ENCODE results near the gene WDR73.

DNA sequence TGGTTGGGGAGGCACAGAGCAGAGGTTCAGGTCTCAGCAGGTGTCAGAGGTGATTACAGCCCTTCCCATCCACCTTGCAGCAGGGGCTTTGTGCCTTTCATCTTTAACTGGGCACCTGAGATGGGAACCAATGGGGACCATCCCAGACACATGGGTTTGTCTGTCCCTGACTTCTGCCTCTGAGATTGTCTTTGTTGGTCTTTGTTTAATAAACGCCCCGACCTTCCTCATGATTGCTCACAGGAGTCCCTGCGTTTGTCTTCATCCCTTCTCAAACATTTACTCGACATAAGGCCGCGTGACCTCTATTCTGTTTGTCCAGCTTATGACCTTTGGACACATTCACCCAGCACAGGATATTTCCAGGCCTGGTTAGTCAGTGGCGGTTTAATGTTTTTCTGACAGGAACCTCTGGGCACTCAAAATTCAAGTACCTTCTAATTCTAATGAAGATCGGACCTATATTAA, 47.4 kb downstream of the WDR73 start:
- TF ChIP-seq POLR2A (IDR thresholded peaks at IDR 0.05; ENCODE audit: low read depth, low read length): no peak
- no peak for TF ChIP-seq POLR2AphosphoS5 (IDR thresholded peaks at IDR 0.05; ENCODE audit: low read depth, low read length)
- no peak for TF ChIP-seq PAX5 (IDR thresholded peaks at IDR 0.05; ENCODE audit: insufficient read depth, low read length, severe bottlenecking)
- no peak for TF ChIP-seq TAF1 (IDR thresholded peaks at IDR 0.05; ENCODE audit: low read depth, low read length)
- TF ChIP-seq POU2F2 (IDR thresholded peaks at IDR 0.05; ENCODE audit: low read depth, low read length): no peak

All from GM12891 (cell line).